GM12873 (cell line): ENCODE data around the gene RCE1.

Source experiments
- CTCF ChIP-seq: IDR thresholded peaks from 2 replicates; pipeline ENCODE4 v1.5.1; 2012; ENCODE audit warnings: low read depth, mild to moderate bottlenecking, moderate library complexity, low read length, control low read depth; ENCODE audit not compliant: insufficient read depth; ENCODE audit errors: missing control alignments

RCE1 gene

GRCh38 chr11:66887526-66887925 is 44.3 kb downstream of the RCE1 start:
- TF ChIP-seq CTCF = no peak

- no peak for TF ChIP-seq CTCF
Measured at GRCh38 chr11:66888282-66888681, 45.0 kb downstream of the RCE1 start.

- no peak for TF ChIP-seq CTCF
Measured at GRCh38 chr11:66889960-66890359, 46.7 kb downstream of the RCE1 start.

GRCh38 chr11:66891851-66892660 is 48.8 kb downstream of the RCE1 start:
- TF ChIP-seq CTCF = peak; percentile 8

- no peak for TF ChIP-seq CTCF
Measured at GRCh38 chr11:66892911-66893310, 49.7 kb downstream of the RCE1 start.

GRCh38 chr11:66894141-66894540 is 50.9 kb downstream of the RCE1 start:
- TF ChIP-seq CTCF = no peak
